HT-29 (cell line): ENCODE data around the gene SLC16A14. TPM values are rescaled to one million over a fixed set of nuclear protein-coding genes. Genes with fewer than 3 reads are reported as not detected.

ENCODE experiments used
- DNase-seq: peaks from one replicate; pipeline ENCODE4 v3.0.0-alpha.2; 2015; ENCODE audit warnings: low spot score
- small RNA-seq: library from RNA; depleted of rRNA; stranded (forward); fragments of <200 nt; gene quantifications from one replicate; pipeline ENCODE3, GENCODE V24; 2014
- total RNA-seq: library from RNA; depleted of rRNA; stranded (reverse); fragments of >200 nt; shearing (Covaris generic); gene quantifications from 2 replicates; pipeline ENCODE4 v1.2.3, GENCODE V29; 2014; rRNA removed

Gene SLC16A14
- total RNA-seq, 1 experiment from 2014 or later = 0.23 TPM

GRCh38 chr2:230043025-230043424 lies 25.7 kb downstream of the SLC16A14 start:
- no peak for DNase-seq

DNA sequence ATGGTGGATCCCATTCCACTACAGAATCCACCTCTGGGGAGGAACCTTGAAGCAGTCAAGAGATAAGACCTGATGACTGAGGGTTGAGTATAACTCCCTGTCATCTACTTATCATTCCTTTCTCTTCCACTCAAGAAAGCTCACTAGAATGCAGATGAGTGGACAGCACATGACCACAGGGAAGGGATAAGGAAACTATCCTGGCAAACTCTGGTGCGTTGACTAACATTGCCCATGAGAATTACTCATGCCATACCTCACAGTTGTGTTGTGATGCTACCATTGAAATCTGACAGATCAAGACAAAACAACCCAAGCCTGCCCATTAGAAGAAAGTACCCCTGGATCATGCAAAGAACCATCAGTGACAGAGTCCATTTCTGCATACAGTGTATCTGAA lies 26.5 kb downstream of the SLC16A14 start:
- no peak for DNase-seq

DNA sequence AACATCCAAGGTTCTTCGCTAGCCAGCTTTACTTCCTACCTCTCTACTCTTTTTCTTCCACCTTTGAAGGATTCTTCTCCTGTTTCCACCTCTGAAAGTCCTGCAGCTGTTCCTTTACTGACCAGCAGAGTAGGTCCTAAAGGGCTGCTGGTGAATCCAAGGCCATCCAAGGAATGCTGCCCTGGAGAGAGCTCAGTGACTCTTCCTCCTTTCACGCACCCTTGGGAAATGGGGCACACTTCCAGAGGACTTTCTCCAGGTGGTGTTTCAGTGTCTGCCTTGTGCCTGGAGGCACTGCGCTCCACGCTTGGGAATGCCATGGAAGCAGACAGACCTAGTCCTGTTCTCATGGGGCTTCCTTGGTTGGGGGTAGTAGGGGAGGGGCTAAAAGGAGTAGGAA lies 45.4 kb downstream of the SLC16A14 start:
- DNase-seq = no peak

DNA sequence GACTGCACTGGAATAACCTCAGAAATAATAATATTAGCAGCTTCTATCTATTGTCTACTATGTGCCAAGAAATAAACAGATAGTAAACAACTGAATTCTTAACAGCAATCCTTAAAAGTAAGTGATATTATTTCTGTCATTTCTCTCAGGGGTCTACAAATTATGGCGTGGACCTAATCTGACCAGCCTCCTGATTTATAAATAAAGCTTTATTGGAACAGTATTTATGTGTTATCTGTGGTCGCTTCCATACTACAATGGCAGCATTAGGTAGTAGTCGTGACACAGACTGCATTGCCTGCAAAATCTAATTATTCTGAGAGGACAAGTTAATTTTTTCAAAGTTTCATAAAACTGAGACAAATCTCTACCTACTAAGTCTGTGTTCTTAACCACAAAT lies 49.0 kb downstream of the SLC16A14 start:
- DNase-seq = no peak

- DNase-seq = no peak
Observed at GRCh38 chr2:230018153-230018552, 50.6 kb downstream of the SLC16A14 start.

GRCh38 chr2:230016844-230017243 lies 51.9 kb downstream of the SLC16A14 start:
- DNase-seq = no peak

DNA sequence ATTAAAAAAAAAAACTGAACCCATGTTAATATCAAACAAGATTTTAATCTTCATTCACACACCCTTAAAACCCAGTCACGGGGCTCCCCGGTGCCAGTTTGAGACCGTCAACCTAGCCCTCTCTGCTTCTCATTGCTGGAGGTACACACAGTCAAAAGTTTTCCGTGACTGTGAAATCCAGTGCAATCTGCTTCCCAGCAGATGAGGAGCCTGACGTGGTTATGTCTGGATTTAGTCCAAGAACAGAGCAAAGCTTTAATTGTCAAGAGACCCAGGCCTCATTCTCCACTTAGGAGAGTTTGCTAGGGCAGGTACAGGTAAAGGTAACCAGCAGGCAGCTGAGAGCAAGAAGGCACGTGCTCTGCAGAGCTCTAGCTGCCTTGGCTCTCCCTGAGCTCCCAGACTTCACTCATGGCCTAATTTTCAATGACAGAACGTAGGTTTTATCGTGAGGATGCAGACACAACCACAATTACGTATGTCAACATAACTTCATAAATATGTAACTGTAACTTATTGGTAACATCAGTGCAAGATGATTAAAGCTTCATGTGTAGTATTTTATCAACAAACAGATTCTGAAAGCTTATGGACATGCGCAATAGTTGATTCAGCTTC lies 56.3 kb downstream of the SLC16A14 start:
- DNase-seq = no peak

GRCh38 chr2:230011617-230012016 lies 57.1 kb downstream of the SLC16A14 start:
- DNase-seq = no peak

GRCh38 chr2:230010501-230010900 lies 58.2 kb downstream of the SLC16A14 start:
- no peak for DNase-seq

GRCh38 chr2:230008708-230009066 lies 60.0 kb downstream of the SLC16A14 start:
- no peak for DNase-seq

- DNase-seq = peak; percentile 85
Observed at GRCh38 chr2:230007931-230008707, 60.6 kb downstream of the SLC16A14 start.

- no peak for DNase-seq
Observed at GRCh38 chr2:230000118-230000841, 68.4 kb downstream of the SLC16A14 start.

DNA sequence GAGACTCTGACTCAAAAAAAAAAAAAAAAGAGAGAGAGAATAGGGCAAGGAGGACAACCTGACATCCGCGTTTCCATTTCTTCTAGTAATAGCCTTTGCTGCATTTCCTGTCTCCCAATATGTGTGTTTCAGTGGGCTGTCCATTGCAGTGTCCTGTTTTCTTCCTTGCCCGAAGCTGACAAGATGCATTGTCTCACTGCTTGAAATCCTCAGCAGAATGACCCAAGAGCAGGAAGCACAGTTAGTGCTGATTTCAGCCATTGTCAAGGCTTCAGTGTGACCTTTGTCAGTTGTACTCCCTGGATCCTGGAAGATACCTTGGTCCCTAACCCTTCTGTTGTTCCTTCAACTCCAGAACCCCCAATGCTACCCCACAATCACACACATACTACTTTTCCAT lies 71.2 kb downstream of the SLC16A14 start:
- DNase-seq = no peak

DNA sequence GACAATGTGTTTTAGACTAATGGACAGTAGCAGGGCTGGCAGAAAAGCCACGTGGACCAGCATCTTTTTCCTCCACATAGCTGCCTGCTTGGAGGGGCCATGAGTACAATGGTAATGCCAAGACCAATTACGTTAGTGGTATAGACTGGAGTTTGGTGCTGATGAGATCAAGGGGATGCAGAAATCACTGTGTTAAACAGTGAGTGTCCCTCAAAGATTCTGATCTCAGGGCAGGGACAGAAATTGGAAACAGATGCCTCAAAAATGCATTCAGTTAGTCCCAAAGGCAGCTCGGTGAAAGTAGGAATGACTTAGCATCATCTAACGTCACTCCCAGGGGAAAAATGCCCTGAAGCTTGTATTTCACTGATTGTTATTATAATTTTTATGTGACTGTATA lies 72.4 kb downstream of the SLC16A14 start:
- no peak for DNase-seq

DNA sequence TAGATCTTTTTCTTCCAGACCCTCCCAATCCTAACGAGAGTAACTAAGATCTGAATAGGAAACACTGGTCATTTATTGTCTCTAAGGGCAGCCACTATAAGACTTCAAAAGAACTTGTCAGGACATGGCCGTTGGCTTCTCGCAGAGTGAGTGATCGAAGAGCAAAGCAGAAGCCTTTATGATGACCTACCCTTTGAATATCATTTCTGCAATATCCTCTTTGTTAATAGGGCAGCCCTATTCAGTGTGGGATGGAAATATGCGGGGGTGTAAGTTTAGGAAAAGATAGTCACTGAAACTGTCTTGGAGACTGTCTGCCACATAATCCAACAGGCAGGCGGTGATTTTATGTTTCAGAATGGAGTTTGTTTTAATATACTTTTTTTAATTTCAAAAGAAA lies 75.5 kb downstream of the SLC16A14 start:
- no peak for DNase-seq

Small RNA genes lying within 50 kb of the gene (small RNA-seq; reads per million reads assigned to genes)
- gene RNY4P19 = not detected

Other genes starting within 250 kb of the SLC16A14 start
- 97.9 and 106 TPM in 2 replicates for gene TRIP12, start 146.9 kb downstream of the SLC16A14 start, total RNA-seq
- 0.48 and 0.81 TPM in 2 replicates for gene FBXO36, start 146.4 kb downstream of the SLC16A14 start, total RNA-seq
- 10.0 and 11.9 TPM in 2 replicates for gene SP110, start 151.1 kb upstream of the SLC16A14 start, total RNA-seq
- gene SP140, start 156.8 kb upstream of the SLC16A14 start, total RNA-seq = not detected in 2 replicates